ENCODE measurements around the gene C1orf146. TPM values are rescaled to one million over a fixed set of nuclear protein-coding genes. Genes with fewer than 3 reads are reported as not detected.
"Not testable (repeated sequence)": the region's sequence is repeated elsewhere in the genome, so short reads cannot be mapped to it uniquely, and the experiment has no call there.

Gene C1orf146
- total RNA-seq, 8 experiments from 2014 or later: 0.16 to 0.59 TPM; not detected in 6

DNA sequence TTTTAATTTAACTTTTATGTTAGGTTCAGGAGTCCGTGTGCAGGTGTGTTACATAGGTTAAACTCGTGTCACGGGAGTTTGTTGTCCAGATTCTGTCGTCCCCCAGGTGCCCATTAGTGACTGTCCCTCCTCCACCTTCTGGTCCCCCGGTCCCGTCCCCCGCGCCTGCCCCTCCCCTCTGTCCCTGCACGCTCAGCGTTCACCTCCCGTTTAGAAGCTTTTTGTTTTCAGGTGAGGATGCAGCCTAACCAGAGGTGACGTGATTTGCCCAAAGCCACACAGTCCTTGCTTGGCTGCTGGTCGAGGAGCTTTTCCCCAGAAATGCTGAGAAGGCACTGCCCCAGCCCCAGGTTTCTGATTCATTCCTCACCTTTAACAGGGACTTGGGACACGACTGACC, 844 bp downstream of the C1orf146 start:
- WGBS, 10 experiments: 33 to 79% (median 68%) methylated on average over 3 to 10 of the region's 14 CpGs; no CpG with 5 or more reads in 5 of the 10 experiments
- no peak overlapping the region for H3K4me3 ChIP-seq
- no peaks in the 10 kb centered on the region for H3K4me1 ChIP-seq (replicated peaks in 1 of 2)
- no peak for ATAC-seq (replicated peaks in 6 of 8)
- no peak overlapping the region for H3K27ac ChIP-seq
- in situ Hi-C loops (cut with MboI; ENCODE audit: low pct_unique_long_range_greater_than_20kb in 2 of 9, low sequenced_read_pairs in 9 of 9, unreplicated experiment in 9 of 9): no loop called here

DNA sequence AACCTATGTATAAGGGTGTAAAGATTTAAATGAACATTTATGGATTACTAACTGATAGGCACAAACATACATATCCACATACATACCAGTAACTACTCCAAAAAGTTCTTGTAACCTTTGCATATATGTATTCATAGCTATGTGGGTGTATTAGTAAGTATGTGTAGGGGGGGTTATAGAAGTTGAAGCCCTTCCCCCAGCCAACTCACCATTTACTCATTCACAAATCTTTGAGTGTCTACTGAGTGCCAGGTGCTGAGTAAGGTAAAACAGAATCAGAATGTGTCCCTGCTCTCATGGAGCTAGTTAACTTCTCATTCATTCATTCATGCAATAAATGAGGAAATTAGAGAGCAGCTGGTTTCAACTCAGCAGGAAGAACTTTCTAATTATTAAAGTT, 1.3 kb downstream of the C1orf146 start:
- ATAC-seq (replicated peaks in 6 of 8): no peak

DNA sequence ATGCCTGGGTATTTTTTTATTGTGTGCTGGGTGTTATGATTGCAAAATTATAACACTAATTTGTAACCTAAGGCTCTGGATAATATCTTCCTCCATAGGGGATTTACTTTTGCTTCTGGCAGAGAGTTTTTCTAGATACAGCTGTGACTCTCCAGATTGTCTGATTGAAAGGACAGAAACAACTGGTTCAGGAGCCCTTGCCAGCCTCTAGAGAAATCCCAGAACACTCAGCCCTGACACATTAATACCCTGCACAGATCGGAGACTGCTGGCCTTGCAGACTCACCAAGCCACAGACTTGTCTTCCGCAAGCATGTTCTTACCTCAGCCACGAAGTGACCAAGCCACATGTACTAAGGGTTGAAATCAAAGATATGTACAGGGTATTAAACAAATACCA, 10.7 kb downstream of the C1orf146 start:
- in situ Hi-C loops (cut with MboI; ENCODE audit: low pct_unique_long_range_greater_than_20kb in 2 of 9, low sequenced_read_pairs in 9 of 9, unreplicated experiment in 9 of 9): no loop called here
- WGBS, 10 experiments: 13 to 100% (median 81%) methylated on average over 1 to 3 of the region's 3 CpGs; no CpG with 5 or more reads in 3 of the 10 experiments
- Histone ChIP-seq H3K4me1 (replicated peaks in 1 of 2) (no peaks in the 10 kb centered on the region), H3K27ac (no peak overlapping the region), H3K4me3 (no peak overlapping the region)
- no peak for ATAC-seq (replicated peaks in 6 of 8)

More for the DNA sequence above, 1.3 kb downstream of the C1orf146 start:
- Histone ChIP-seq H3K4me3 (no peak overlapping the region), H3K4me1 (replicated peaks in 1 of 2) (no peaks in the 10 kb centered on the region), H3K27ac (no peak overlapping the region)
- in situ Hi-C loops (cut with MboI; ENCODE audit: low pct_unique_long_range_greater_than_20kb in 2 of 9, low sequenced_read_pairs in 9 of 9, unreplicated experiment in 9 of 9): no loop called here

DNA sequence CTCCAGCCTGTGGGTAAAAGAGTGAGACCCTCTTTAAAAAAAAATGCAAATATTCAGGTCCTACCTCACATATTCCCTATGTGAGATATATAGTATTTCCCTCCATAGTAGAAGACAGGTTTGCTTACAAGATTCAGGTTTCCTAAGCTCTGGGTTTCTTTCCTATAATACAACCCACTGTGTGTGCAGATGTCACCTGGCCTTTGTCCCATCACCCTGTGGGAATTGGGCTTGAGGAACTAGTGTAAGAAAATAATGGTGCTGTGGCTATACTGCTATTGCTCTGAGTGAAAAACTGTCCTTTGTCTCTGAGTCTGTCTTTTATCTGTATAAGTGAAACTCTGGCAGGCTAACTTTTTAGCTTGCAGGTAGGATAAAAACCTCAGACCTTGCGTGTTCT, 13.0 kb downstream of the C1orf146 start:
- in situ Hi-C loops (cut with MboI; ENCODE audit: low pct_unique_long_range_greater_than_20kb in 2 of 9, low sequenced_read_pairs in 9 of 9, unreplicated experiment in 9 of 9): no loop called here
- H3K4me3 ChIP-seq: no peak overlapping the region
- 0 to 100% (median 91%) methylated on average over 1 of the region's 1 CpG; no CpG with 5 or more reads in 1 of the 10 experiments for WGBS, 10 experiments
- H3K4me1 ChIP-seq (replicated peaks in 1 of 2): no peaks in the 10 kb centered on the region
- no peak overlapping the region for H3K27ac ChIP-seq
- ATAC-seq (replicated peaks in 6 of 8): no peak

DNA sequence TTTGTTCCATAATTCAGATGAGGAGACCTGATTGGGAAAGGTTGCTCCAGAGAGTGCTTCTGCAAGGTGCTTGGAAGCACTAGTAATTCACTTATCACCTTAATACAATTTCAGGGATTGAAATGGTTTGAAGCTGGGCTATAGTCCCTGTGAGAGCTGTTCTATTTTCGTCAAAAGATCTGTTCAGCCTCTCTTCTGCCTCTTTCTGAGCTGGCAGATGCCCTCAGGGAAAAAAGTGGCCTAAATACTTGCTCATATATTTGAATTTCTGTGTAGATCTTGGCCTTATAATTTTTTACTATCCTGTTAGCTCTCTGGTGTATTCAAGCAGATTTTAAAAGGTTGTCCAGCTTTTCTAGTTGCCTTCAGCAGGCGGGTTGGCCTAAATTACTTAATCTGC, 22.3 kb downstream of the C1orf146 start:
- no peak for ATAC-seq (replicated peaks in 6 of 8)
- WGBS, 10 experiments: 14 to 100% (median 68%) methylated on average over 1 to 2 of the region's 2 CpGs
- Histone ChIP-seq H3K4me3 (no peak overlapping the region), H3K27ac (no peak overlapping the region), H3K4me1 (replicated peaks in 1 of 2) (no peaks in the 10 kb centered on the region)
- in situ Hi-C loops (cut with MboI; ENCODE audit: low pct_unique_long_range_greater_than_20kb in 2 of 9, low sequenced_read_pairs in 9 of 9, unreplicated experiment in 9 of 9): no loop called here

DNA sequence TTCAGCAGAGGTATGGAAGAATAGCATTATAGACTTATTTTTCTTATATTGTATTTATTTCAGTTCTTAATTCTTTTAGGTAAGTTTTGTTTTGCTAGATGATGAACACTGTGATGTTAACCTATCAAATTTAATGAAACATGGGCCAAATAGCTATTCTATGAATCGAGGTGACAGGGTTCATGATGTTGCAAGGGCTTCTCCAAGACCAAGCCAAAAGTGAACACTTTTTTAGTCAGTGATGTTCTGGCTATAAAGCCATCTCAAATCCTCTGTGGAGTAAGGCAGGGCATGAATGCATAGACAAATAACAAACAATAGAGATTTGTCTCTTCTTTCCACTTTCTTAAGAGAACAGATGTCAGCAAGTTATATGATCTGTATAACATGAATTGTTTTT, 26.7 kb downstream of the C1orf146 start:
- no peak for ATAC-seq (replicated peaks in 6 of 8)
- no peak overlapping the region for H3K27ac ChIP-seq
- WGBS, 10 experiments: 67 to 100% (median 100%) methylated on average over 1 of the region's 1 CpG; no CpG with 5 or more reads in 4 of the 10 experiments
- no peaks in the 10 kb centered on the region for H3K4me1 ChIP-seq (replicated peaks in 1 of 2)
- H3K4me3 ChIP-seq: no peak overlapping the region
- in situ Hi-C loops (cut with MboI; ENCODE audit: low pct_unique_long_range_greater_than_20kb in 2 of 9, low sequenced_read_pairs in 9 of 9, unreplicated experiment in 9 of 9): no loop called here

DNA sequence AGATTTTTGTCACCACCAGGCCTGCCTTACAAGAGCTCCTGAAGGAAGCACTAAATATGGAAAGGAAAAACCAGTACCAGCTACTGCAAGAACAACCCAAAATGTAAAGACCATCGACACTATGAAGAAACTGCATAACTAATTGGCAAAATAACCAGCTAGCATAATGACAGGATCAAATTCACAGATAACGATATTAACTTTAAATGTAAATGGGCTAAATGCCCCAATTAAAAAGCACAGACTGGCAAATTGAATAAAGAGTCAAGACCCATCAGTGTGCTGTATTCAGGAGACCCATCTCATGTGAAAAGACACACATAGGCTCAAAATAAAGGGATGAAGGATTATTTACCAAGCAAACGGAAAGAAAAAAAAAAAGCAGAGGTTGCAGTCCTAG, 37.0 kb downstream of the C1orf146 start:
- H3K4me1 ChIP-seq (replicated peaks in 1 of 2); H3K4me3 ChIP-seq; ATAC-seq (replicated peaks in 6 of 8); in situ Hi-C loops (cut with MboI; ENCODE audit: low pct_unique_long_range_greater_than_20kb in 2 of 9, low sequenced_read_pairs in 9 of 9, unreplicated experiment in 9 of 9); H3K27ac ChIP-seq: not testable (repeated sequence)
- 57 to 96% (median 90%) methylated on average over 1 to 3 of the region's 3 CpGs for WGBS, 10 experiments

DNA sequence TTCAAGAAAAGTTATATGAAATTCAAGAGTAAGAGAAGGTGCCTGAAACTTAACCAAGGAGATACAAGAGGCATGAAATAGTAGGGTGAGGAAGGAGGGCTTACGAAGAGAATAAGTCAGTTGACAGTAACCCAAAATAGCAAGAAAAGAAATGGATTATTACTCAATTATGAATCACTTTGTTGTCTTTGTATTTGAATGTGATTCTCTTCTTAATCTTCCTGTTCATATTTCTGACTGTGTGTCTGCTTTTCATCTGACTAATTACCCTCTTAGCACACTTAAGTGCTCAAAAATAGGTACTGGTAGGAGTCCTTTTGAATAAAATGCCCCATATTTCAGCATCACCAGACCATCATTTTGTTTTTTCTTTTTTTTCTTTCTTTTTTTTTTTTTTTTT, 41.6 kb downstream of the C1orf146 start:
- 80 to 100% (median 91%) methylated on average over 1 of the region's 1 CpG for WGBS, 10 experiments
- Histone ChIP-seq H3K27ac (no peak overlapping the region), H3K4me1 (replicated peaks in 1 of 2) (no peaks in the 10 kb centered on the region), H3K4me3 (no peak overlapping the region)
- in situ Hi-C loops (cut with MboI; ENCODE audit: low pct_unique_long_range_greater_than_20kb in 2 of 9, low sequenced_read_pairs in 9 of 9, unreplicated experiment in 9 of 9): no loop called here
- no peak for ATAC-seq (replicated peaks in 6 of 8)

DNA sequence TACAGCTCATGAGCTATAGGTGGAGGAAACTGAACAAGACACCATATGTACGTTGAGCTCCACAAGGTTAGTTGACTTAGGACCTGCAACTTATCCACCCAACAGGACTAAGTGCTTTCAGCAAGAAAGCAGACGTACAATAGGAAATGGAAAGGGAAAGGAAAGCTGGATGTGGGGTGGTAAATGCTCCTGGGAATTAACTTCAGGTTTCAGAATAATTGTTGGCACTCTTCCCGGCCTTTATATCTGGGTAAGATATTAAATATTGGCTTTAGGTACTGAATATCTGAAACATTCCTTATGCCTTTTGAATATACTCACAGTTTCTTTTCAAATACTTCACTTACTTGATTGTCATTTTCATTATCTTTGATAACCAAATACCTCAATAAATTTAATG, 44.8 kb downstream of the C1orf146 start:
- H3K27ac ChIP-seq: no peak overlapping the region
- H3K4me1 ChIP-seq (replicated peaks in 1 of 2): no peaks in the 10 kb centered on the region
- in situ Hi-C loops (cut with MboI; ENCODE audit: low pct_unique_long_range_greater_than_20kb in 2 of 9, low sequenced_read_pairs in 9 of 9, unreplicated experiment in 9 of 9): no loop called here
- H3K4me3 ChIP-seq: no peak overlapping the region
- ATAC-seq (replicated peaks in 6 of 8): no peak
- 85 to 100% (median 95%) methylated on average over 2 to 3 of the region's 3 CpGs for WGBS, 10 experiments

DNA sequence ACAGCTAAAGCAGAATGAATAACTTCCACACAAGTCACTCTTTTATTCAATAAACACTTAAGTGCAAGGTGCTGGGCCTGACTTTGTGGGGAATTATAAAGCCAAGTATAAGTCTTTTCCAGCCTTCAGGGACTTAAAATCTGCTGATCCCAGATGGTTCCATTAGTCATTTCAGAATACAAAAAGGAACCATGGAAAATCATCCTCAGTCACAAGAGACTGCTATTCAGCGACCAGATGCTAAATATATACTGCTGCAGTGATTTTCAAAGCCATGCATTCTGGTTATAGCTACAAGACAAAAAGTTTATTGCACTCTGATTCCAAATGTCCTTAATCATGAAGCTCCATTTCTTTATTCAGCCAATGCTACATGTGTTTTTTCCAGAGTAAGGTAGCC, 55.3 kb downstream of the C1orf146 start:
- peaks cover 0 to 6% of the 10 kb centered on the region in 2 donors for H3K4me1 ChIP-seq (replicated peaks in 1 of 2)
- WGBS, 10 experiments: 10 to 100% (median 82%) methylated on average over 1 of the region's 1 CpG; no CpG with 5 or more reads in 4 of the 10 experiments
- no peak overlapping the region for H3K4me3 ChIP-seq
- in situ Hi-C loops (cut with MboI; ENCODE audit: low pct_unique_long_range_greater_than_20kb in 2 of 9, low sequenced_read_pairs in 9 of 9, unreplicated experiment in 9 of 9): no loop called here
- H3K27ac ChIP-seq: no peak overlapping the region
- no peak for ATAC-seq (replicated peaks in 6 of 8)

DNA sequence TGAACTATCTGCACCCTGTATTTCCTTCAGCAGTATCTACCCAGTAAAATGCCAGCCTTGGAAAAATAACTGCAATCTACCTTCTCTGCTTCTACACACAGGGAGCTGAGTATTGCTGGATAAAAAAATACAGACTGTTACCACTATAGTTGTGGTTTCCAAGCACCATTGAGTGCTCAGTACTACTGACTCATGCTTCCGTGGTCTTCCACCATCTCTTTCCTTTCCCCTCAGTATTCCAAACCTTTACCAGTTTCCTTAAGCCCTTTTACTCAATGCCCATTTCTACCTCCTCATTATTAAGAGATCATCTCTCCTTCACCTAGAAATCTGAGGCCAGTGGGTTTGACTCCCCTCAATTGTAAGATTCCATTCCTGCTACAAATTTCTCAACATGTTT, 57.2 kb downstream of the C1orf146 start:
- no peak overlapping the region for H3K27ac ChIP-seq
- in situ Hi-C loops (cut with MboI; ENCODE audit: low pct_unique_long_range_greater_than_20kb in 2 of 9, low sequenced_read_pairs in 9 of 9, unreplicated experiment in 9 of 9): loop anchor here in 2 of 9 experiments (25.0 kb wide), 2 partner anchors 263 to 288 kb away; no protein-coding TSS in a partner anchor
- H3K4me1 ChIP-seq (replicated peaks in 1 of 2): peaks cover 0 to 6% of the 10 kb centered on the region in 2 donors
- no peak overlapping the region for H3K4me3 ChIP-seq
- 56 to 100% (median 100%) methylated on average over 1 of the region's 1 CpG for WGBS, 10 experiments
- no peak for ATAC-seq (replicated peaks in 6 of 8)

DNA sequence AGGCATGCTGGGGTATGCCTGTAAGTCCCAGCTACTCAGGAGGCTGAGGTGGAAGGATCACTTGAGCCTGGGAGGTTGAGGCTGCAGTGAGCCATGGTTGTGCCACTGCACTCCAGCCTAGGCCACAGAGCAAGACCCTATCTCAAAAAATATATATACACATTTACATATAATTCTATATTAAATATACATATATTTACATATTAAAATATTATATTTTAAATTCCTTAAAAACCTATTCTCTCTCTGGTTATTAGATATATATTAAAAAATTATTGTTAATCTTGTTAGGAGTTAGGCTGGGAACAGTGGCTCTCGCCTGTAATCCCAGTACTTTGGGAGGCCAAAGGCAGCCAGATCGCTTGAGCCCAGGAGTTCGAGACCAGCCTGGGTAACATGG, 58.4 kb downstream of the C1orf146 start:
- no peak overlapping the region for H3K4me3 ChIP-seq
- H3K4me1 ChIP-seq (replicated peaks in 1 of 2): peaks cover 0 to 6% of the 10 kb centered on the region in 2 donors
- ATAC-seq (replicated peaks in 6 of 8): no peak
- 89 to 100% (median 97%) methylated on average over 1 to 3 of the region's 3 CpGs; no CpG with 5 or more reads in 2 of the 10 experiments for WGBS, 10 experiments
- H3K27ac ChIP-seq: no peak overlapping the region
- in situ Hi-C loops (cut with MboI; ENCODE audit: low pct_unique_long_range_greater_than_20kb in 2 of 9, low sequenced_read_pairs in 9 of 9, unreplicated experiment in 9 of 9): loop anchor here in 2 of 9 experiments (25.0 kb wide), 2 partner anchors 264 to 289 kb away; no protein-coding TSS in a partner anchor

DNA sequence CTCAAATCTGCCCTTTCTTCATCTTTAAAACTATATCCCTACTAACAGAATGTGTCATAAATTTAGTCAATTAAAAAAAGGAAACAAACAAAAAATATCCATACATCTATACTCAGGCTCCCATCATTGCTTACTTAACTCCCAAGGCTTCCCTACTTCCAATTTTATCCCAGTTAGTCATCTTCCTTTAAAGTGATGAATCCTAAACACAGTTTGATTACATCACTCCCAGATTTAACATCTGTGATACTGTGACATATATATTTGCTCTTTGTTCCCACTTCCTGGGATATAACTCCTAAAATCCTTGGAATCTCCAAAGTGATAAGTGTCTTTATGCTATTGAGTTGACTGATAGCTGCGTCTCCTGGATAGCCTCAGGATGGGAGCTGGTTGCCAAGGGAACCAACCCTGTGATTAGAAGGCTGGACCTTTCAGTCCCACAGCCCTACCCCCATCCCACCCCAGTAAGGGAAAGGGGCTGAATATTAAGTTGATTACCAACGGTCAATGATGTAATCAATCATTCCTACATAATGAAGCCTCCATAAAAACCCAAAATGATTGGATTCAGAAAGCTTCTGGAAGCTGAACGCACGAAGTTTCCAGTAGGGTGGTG, 59.5 kb downstream of the C1orf146 start:
- no peak overlapping the region for H3K4me3 ChIP-seq
- 40 to 100% (median 82%) methylated on average over 1 to 4 of the region's 4 CpGs; no CpG with 5 or more reads in 3 of the 10 experiments for WGBS, 10 experiments
- in situ Hi-C loops (cut with MboI; ENCODE audit: low pct_unique_long_range_greater_than_20kb in 2 of 9, low sequenced_read_pairs in 9 of 9, unreplicated experiment in 9 of 9): loop anchor here in 2 of 9 experiments (25.0 kb wide), 2 partner anchors 265 to 290 kb away; no protein-coding TSS in a partner anchor
- H3K4me1 ChIP-seq (replicated peaks in 1 of 2): peaks cover 0 to 6% of the 10 kb centered on the region in 2 donors
- no peak overlapping the region for H3K27ac ChIP-seq
- ATAC-seq (replicated peaks in 6 of 8): peak in 1 of 8 experiments; percentile 68

DNA sequence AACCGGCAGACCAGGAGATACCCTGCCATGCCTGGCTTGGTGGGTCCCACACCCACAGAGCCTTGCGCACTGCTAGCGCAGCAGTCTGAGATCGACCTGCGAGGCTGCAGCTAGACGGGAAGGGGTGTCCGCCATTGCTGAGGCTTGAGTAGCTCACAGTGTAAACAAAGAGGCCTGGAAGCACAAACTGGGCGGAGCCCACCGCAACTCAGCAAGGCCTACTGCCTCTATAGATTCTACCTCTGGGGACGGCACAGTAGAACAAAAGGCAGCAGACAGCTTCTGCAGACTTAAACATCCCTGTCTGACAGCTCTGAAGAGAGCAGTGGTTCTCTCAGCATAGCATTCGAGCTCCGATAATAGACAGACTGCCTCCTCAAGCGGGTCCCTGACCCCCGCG, 62.1 kb downstream of the C1orf146 start:
- in situ Hi-C loops (cut with MboI; ENCODE audit: low pct_unique_long_range_greater_than_20kb in 2 of 9, low sequenced_read_pairs in 9 of 9, unreplicated experiment in 9 of 9): loop anchor here in 2 of 9 experiments (25.0 kb wide), 2 partner anchors 267 to 292 kb away; no protein-coding TSS in a partner anchor
- not testable (repeated sequence) for H3K4me3 ChIP-seq; H3K27ac ChIP-seq; ATAC-seq (replicated peaks in 6 of 8); H3K4me1 ChIP-seq (replicated peaks in 1 of 2)
- 67 to 100% (median 87%) methylated on average over 2 to 15 of the region's 15 CpGs; no CpG with 5 or more reads in 4 of the 10 experiments for WGBS, 10 experiments
